Right lobe of liver (tissue), 4 donors: ENCODE data around the gene TTL.

Experiments
- POLR2A ChIP-seq: fragments of 450-650 bp; IDR thresholded peaks from one replicate; pipeline ENCODE4 v1.6.1; 2017; ENCODE audit warnings: antibody characterized with exemption, mild to moderate bottlenecking
- TF ChIP-seq, protein P1 (sequence below), 4 donors: fragments of 200-600 bp in 3 of 4; fragments of 450-650 bp in 1 of 4; IDR thresholded peaks; one replicate each; pipeline versions ENCODE4 v1.5.1 to v1.8.0; 2016 to 2022; ENCODE audit warnings: antibody characterized with exemption in 4 of 4, mild to moderate bottlenecking in 2 of 4
- donor health status: DM: no; HTN: no; CAD: no.
- donor health status: DM: no; HTN: no; CAD: no.
- donor health status: DM: no; HTN: yes; CAD: no.

DNA sequence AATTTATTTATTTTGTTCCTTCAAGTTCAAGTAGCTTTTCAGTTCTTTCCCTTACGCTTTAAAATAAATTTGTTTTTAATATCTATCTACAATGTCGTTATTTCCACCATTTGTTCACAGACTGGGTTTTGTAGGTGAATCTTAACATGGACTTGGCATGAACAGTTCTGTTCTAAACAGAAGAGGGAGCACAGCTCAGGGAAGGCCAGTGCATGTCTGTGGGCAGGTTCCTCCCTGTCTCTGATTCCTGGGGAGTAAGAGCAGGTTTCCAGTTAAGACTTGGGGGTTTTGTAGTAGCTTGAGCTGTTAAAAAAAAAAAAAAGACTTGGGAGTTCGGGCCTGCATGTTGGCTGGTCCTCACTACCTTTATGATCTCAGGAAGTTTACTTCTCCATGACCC is 11.1 kb downstream of the TTL start:
- TF ChIP-seq, protein P1, sequence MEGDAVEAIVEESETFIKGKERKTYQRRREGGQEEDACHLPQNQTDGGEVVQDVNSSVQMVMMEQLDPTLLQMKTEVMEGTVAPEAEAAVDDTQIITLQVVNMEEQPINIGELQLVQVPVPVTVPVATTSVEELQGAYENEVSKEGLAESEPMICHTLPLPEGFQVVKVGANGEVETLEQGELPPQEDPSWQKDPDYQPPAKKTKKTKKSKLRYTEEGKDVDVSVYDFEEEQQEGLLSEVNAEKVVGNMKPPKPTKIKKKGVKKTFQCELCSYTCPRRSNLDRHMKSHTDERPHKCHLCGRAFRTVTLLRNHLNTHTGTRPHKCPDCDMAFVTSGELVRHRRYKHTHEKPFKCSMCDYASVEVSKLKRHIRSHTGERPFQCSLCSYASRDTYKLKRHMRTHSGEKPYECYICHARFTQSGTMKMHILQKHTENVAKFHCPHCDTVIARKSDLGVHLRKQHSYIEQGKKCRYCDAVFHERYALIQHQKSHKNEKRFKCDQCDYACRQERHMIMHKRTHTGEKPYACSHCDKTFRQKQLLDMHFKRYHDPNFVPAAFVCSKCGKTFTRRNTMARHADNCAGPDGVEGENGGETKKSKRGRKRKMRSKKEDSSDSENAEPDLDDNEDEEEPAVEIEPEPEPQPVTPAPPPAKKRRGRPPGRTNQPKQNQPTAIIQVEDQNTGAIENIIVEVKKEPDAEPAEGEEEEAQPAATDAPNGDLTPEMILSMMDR (IDR thresholded peaks at IDR 0.05) = no peak
- TF ChIP-seq POLR2A = no peak
